NCI-H128 (cell line): ENCODE data around the gene CFC1B.
"Not testable (repeated sequence)": the region's sequence is repeated elsewhere in the genome, so short reads cannot be mapped to it uniquely, and the experiment has no call there.

Experiments
- DNase-seq: peaks from one replicate; lab custom pipeline; 2025; ENCODE audit not compliant: unreplicated experiment; lab: John Stamatoyannopoulos, UW

CFC1B gene

GRCh38 chr2:130520992-130521391 lies at the start of gene CFC1B:
TSS of gene CFC1B (plus strand) at chr2:130521222. CDS start at chr2:130521485, 263 bp downstream.
- DNase-seq = not testable (repeated sequence)

GRCh38 chr2:130491073-130491472 lies 29.9 kb upstream of the CFC1B start:
- not testable (repeated sequence) for DNase-seq

- not testable (repeated sequence) for DNase-seq
Observed at GRCh38 chr2:130509228-130509627, 11.8 kb upstream of the CFC1B start, which contains the start of gene POTEI. TSS of gene POTEI (minus strand) at chr2:130509328. CDS start at chr2:130509235, 93 bp downstream.

GRCh38 chr2:130510807-130511746 lies 9.9 kb upstream of the CFC1B start:
- DNase-seq = not testable (repeated sequence)

GRCh38 chr2:130511747-130512451 lies 9.1 kb upstream of the CFC1B start:
- not testable (repeated sequence) for DNase-seq

- not testable (repeated sequence) for DNase-seq
Observed at GRCh38 chr2:130518516-130519106, 2.4 kb upstream of the CFC1B start.

- DNase-seq = not testable (repeated sequence)
Observed at GRCh38 chr2:130522390-130522789, 1.4 kb downstream of the CFC1B start.

GRCh38 chr2:130527365-130527967 lies 6.4 kb downstream of the CFC1B start:
- not testable (repeated sequence) for DNase-seq

- not testable (repeated sequence) for DNase-seq
Observed at GRCh38 chr2:130529545-130529944, 8.5 kb downstream of the CFC1B start.

GRCh38 chr2:130530212-130530611 lies 9.2 kb downstream of the CFC1B start:
- not testable (repeated sequence) for DNase-seq

GRCh38 chr2:130531225-130531624 lies 10.2 kb downstream of the CFC1B start:
- DNase-seq = not testable (repeated sequence)

GRCh38 chr2:130531672-130532071 lies 10.7 kb downstream of the CFC1B start:
- not testable (repeated sequence) for DNase-seq

- not testable (repeated sequence) for DNase-seq
Observed at GRCh38 chr2:130536654-130537053, 15.6 kb downstream of the CFC1B start.

- DNase-seq = not testable (repeated sequence)
Observed at GRCh38 chr2:130538271-130538670, 17.2 kb downstream of the CFC1B start.

- not testable (repeated sequence) for DNase-seq
Observed at GRCh38 chr2:130542789-130543188, 21.8 kb downstream of the CFC1B start.

- not testable (repeated sequence) for DNase-seq
Observed at GRCh38 chr2:130543785-130544528, 22.9 kb downstream of the CFC1B start.

- DNase-seq = not testable (repeated sequence)
Observed at GRCh38 chr2:130544978-130545377, 24.0 kb downstream of the CFC1B start.

GRCh38 chr2:130548418-130548817 lies 27.4 kb downstream of the CFC1B start:
- DNase-seq = not testable (repeated sequence)

GRCh38 chr2:130549475-130549874 lies 28.5 kb downstream of the CFC1B start:
- not testable (repeated sequence) for DNase-seq

GRCh38 chr2:130554178-130554577 lies 33.2 kb downstream of the CFC1B start:
- not testable (repeated sequence) for DNase-seq
